Thymus (tissue), 11 donors: Measurements from ENCODE around the gene SLC35B4. TPM values are rescaled to one million over a fixed set of nuclear protein-coding genes. Genes with fewer than 3 reads are reported as not detected.
A peak's percentile ranks its signal among the peaks of the same experiment; 100 is the strongest.

Experiments used
- DNase-seq, 9 donors: peaks; one replicate each; pipeline ENCODE4 v3.0.0-alpha.2; 2013; ENCODE audit warnings: low spot score in 9 of 9, low read depth in 6 of 9, missing footprints in 1 of 9
- H3K27ac ChIP-seq, 2 donors: one replicate each; pipeline ENCODE4 v1.5.1; 2013; ENCODE audit warnings: control low read depth in 1 of 2, low read depth in 1 of 2, low read length in 1 of 2, mild to moderate bottlenecking in 1 of 2, moderate library complexity in 1 of 2
- H3K27me3 ChIP-seq, 2 donors: one replicate each; pipeline ENCODE4 v1.5.1; 2013; ENCODE audit warnings: low read length in 1 of 2; ENCODE audit not compliant: control insufficient read depth in 2 of 2, insufficient read depth in 1 of 2
- H3K36me3 ChIP-seq, 2 donors: one replicate each; pipeline ENCODE4 v1.5.1; 2013; ENCODE audit warnings: low read length in 1 of 2, mild to moderate bottlenecking in 1 of 2, moderate library complexity in 1 of 2; ENCODE audit not compliant: control insufficient read depth in 2 of 2, insufficient read depth in 2 of 2
- H3K4me1 ChIP-seq, 2 donors: one replicate each; pipeline ENCODE4 v1.5.1; 2013; ENCODE audit warnings: low read length in 2 of 2; ENCODE audit not compliant: control insufficient read depth in 2 of 2, insufficient read depth in 2 of 2
- H3K4me3 ChIP-seq, 2 donors: one replicate each; pipeline ENCODE4 v1.5.1; 2013; ENCODE audit warnings: low read length in 2 of 2, control low read depth in 1 of 2, mild to moderate bottlenecking in 1 of 2
- H3K9me3 ChIP-seq, 2 donors: one replicate each; pipeline ENCODE4 v1.5.1; 2013; ENCODE audit warnings: low read length in 1 of 2, mild to moderate bottlenecking in 1 of 2; ENCODE audit not compliant: control insufficient read depth in 2 of 2, insufficient read depth in 1 of 2
- WGBS: extraction: QIAGEN DNeasy Blood & Tissue Kit; methylation state at CpG from one replicate; pipeline ENCODE4 v1.1.7; 2013; 5-methylcytosine and 5-hydroxymethylcytosine counted together
- polyA plus RNA-seq: library from polyadenylated mRNA; stranded (reverse); fragments of 200-250 nt; gene quantifications from one replicate; pipeline ENCODE4 v1.2.3, GENCODE V29; 2013
- total RNA-seq: library from RNA; stranded (reverse); fragments of 120-200 nt; gene quantifications from one replicate; pipeline ENCODE4 v1.2.4, GENCODE V29; 2013
- donor health status: healthy.

Gene SLC35B4
- total and polyA plus RNA-seq, 2 donors: 5.0 to 6.1 TPM

DNA sequence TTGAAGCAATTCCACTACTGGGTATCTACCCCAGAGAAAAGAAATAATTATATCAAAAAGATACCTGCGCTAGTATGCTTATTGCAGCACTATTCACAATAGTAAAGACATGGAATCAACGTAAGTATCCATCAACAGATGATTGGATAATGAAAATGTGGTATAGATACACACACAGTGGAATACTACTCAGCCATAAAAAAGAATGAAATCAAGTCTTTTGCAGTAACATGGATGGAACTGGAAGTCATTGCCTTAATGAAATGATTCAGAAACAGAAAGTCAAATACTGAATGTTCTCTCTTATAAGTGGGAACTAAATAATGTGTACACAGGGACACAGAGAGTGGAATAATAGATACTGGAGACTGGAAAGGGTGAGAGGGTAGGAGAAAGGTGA is 7.4 kb upstream of the SLC35B4 start:
- WGBS: 93% methylated on average over 2 of the region's 2 CpGs
- Histone ChIP-seq H3K4me1 (no peaks in the 10 kb centered on the region), H3K27ac (no peak overlapping the region), H3K9me3 (no peaks in the 10 kb centered on the region), H3K36me3 (no peaks in the 10 kb centered on the region), H3K27me3 (peaks cover 0 to 5% of the 10 kb centered on the region in 2 donors), H3K4me3 (no peak overlapping the region)
- DNase-seq: no peak

DNA sequence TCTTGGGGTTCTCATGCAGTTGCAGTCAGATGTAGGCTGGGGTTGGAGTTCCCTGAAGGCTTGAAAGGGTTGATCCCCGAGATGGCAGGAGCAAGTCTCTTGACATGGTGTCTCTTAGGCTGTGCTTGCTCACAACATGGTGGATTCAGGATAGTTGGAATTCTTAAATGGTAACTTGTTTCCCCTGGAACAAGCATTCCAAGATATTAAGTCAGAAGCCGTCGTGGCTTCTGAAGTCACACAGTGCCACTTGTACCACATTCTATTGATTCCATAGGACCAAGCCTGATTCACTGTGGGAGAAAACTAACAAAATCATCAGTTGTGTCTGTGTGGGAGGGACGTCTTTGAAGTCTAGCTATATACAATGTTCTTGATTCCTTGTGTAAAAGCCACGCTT is 3.5 kb upstream of the SLC35B4 start:
- WGBS: 90% methylated on average over 5 of the region's 5 CpGs
- DNase-seq: no peak
- H3K4me1 ChIP-seq: peaks cover 8 to 13% of the 10 kb centered on the region in 2 donors
- H3K27ac ChIP-seq: no peak overlapping the region
- no peaks in the 10 kb centered on the region for H3K36me3 ChIP-seq
- H3K27me3 ChIP-seq: peaks cover 0 to 5% of the 10 kb centered on the region in 2 donors
- H3K9me3 ChIP-seq: no peaks in the 10 kb centered on the region
- H3K4me3 ChIP-seq: no peak overlapping the region

DNA sequence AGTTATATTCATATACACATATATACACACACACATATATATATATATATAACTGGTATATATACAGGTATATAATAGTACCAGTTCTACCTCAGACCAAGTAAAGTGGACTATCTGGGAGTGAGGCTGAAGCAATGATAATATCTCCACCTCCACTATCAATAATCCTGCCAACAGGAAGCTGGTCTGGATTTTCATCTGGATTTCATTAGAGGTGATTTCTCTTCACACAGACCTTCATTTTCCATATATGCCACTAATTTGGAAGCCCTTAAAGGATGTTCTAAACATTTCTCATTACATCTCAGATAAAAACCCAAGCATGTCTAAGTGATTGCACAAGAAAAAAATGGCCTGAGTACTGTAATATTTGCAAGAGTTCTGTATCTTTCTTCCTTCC is 1.7 kb upstream of the SLC35B4 start:
- no peak for DNase-seq
- H3K27ac ChIP-seq: no peak overlapping the region
- H3K27me3 ChIP-seq: peaks cover 0 to 5% of the 10 kb centered on the region in 2 donors
- no peaks in the 10 kb centered on the region for H3K36me3 ChIP-seq
- peaks cover 8 to 13% of the 10 kb centered on the region in 2 donors for H3K4me1 ChIP-seq
- H3K4me3 ChIP-seq: no peak overlapping the region
- H3K9me3 ChIP-seq: no peaks in the 10 kb centered on the region

DNA sequence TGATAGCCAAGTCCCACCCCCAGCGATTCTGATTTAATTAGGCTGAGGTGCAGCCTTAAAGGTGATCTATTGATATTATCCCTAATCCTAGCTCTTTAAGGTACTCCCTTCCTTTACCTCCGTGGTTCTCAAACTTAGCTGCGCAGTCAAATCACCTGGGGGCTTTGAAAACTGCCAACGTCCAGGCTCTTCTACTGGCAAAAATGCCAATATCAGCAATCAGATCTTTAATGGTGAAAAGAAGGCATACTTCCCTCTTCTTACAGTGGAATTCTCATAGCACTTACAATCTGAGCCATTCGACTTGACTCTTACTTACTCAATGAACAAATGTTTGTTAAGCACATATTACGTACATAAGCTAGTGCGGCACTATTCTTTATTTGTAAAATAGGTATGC is 704 bp upstream of the SLC35B4 start:
- Histone ChIP-seq H3K9me3 (no peaks in the 10 kb centered on the region), H3K27ac (no peak overlapping the region), H3K4me3 (peak overlapping the region; percentile 91 to 92), H3K4me1 (peaks cover 8 to 13% of the 10 kb centered on the region in 2 donors), H3K27me3 (peaks cover 0 to 5% of the 10 kb centered on the region in 2 donors), H3K36me3 (peaks cover 0 to under 1% of the 10 kb centered on the region in 2 donors)
- WGBS: 83% methylated on average over 7 of the region's 7 CpGs
- DNase-seq: no peak

DNA sequence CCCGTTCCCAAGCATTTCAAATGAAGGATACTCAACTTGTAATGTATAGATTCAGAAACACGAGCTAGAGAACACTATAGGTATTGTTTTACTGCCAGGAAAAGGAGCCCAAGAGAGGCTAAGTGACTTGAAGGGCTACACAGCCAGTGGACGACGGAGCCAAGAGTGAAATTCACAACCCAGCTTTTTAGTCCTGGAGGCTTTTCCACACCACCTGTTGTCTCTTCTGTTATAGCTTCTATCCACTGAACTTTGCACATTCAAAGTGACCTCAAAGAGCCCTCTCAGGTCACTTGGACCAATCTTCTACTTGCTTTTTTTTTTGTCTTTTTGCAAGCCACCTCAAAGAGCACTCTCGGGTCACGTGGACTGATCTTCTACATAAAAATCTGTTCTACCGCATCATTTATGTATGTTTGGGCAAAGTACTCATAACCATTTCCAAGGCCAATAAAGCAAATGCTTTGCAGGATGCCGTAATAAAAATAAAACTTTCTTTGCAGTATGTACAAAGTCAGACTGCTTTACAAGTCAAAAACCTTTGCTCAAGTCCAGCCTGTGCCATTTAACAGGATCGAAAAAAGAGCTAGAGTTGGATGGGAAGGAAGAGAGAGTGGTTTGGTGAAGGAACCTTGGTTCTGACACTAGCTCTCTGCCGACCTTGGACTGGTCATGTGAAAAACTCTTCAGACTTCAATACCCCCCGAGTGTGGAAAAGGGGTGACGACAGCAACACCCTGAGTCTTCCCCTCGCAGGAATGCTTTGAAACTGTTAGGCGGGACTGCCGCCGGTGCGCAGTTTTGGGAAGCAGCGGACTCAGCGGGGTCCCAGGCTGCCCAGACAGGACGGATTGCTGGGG is 821 bp downstream of the SLC35B4 start:
- peak overlapping the region; percentile 91 to 92 for H3K4me3 ChIP-seq
- WGBS: 28% methylated on average over 20 of the region's 20 CpGs
- peaks cover 8 to 13% of the 10 kb centered on the region in 2 donors for H3K4me1 ChIP-seq
- no peaks in the 10 kb centered on the region for H3K9me3 ChIP-seq
- peak in 7 of 9 donors; percentile 1 to 38 (median 13) for DNase-seq
- peaks cover 0 to 4% of the 10 kb centered on the region in 2 donors for H3K36me3 ChIP-seq
- H3K27me3 ChIP-seq: no peaks in the 10 kb centered on the region
- H3K27ac ChIP-seq: peak overlapping the region in 1 of 2 donors; percentile 42

DNA sequence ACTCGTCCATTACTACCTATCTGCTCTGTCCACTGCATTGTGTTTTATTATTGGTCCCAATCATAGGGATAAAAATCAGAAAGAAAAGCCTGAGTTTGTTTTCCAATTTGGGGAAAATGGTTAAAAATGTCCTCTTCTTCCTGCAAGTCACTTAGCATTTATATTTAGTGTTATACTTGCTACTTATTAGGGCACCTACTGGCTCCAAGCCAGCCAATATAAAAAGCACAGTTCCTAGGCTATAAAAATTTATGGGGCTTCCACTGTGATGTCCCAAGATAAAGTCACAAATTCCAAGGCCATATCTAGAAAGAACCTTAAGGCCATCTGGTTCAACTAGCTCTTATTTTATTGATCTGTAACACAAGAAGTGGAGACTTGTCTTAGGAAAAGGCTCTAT is 3.2 kb downstream of the SLC35B4 start:
- no peak for DNase-seq
- Histone ChIP-seq H3K27ac (no peak overlapping the region), H3K9me3 (no peaks in the 10 kb centered on the region), H3K4me1 (peaks cover 8 to 13% of the 10 kb centered on the region in 2 donors), H3K4me3 (no peak overlapping the region), H3K27me3 (no peaks in the 10 kb centered on the region), H3K36me3 (peaks cover 0 to 4% of the 10 kb centered on the region in 2 donors)
- 100% methylated on average over 1 of the region's 1 CpG for whole genome bisulfite sequencing

DNA sequence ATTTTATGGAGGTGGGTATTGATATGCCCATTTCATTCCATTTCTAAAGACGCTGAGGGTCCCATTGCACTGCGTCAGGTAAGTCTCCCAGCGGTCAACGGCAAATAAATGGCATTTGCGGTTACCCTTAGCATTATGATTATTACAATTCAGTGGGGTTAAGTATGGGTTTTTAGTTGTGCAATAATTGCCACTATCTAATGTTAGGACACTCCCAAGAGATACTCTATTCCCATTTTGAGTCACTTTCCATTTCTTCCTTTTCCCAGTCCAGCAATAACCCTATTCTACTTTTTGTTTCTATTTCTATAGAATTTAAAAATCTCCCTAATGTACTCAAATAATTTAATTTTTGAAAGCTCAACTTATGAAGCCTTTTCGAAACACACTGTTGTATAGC is 4.0 kb downstream of the SLC35B4 start:
- Histone ChIP-seq H3K27me3 (no peaks in the 10 kb centered on the region), H3K4me3 (no peak overlapping the region), H3K36me3 (peaks cover 0 to 4% of the 10 kb centered on the region in 2 donors), H3K27ac (no peak overlapping the region), H3K9me3 (no peaks in the 10 kb centered on the region), H3K4me1 (peaks cover 8 to 13% of the 10 kb centered on the region in 2 donors)
- no peak for DNase-seq
- 89% methylated on average over 6 of the region's 6 CpGs for WGBS

DNA sequence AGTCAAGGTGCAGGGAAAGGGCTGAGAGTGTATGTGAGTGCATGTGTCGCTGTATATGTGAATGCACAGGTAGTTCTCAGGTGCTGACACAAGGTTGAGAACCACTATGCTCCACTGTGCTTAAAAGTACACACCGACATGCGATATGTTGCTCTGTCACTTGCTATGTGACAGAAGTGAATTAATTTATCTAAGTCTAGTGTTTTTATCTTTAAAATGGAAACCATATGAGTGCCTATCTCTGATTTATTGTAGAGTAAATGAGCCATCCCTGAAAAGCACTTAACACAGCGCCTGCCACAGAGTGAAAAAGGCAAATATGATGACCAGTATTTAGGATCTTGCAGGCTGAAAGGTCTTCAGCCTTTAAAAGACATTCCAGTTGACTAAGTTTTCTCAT is 4.9 kb downstream of the SLC35B4 start:
- 98% methylated on average over 4 of the region's 4 CpGs for WGBS

DNA sequence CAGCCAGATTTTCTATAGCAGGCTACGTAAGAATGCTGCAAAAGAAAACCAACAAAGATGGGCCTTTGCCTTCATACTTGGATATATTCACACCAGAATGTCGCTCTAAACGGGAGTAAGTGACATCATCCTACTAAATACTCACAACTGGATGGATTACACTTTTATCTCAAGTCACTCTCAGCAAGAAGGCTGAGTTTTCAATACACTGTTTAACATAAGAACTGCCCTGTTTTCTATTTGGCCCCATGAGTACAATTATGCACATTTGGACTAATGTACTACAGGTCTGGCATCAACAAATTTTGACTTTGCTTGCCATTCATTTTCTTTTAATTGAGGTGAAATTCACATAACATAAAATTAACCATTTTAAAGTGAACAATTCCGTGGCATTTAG is 8.2 kb downstream of the SLC35B4 start:
- DNase-seq: no peak
- Histone ChIP-seq H3K4me3 (no peak overlapping the region), H3K4me1 (no peaks in the 10 kb centered on the region), H3K9me3 (no peaks in the 10 kb centered on the region), H3K27me3 (no peaks in the 10 kb centered on the region), H3K36me3 (peaks cover 13 to 20% of the 10 kb centered on the region in 2 donors), H3K27ac (no peak overlapping the region)
- WGBS: 98% methylated on average over 4 of the region's 4 CpGs

More for the DNA sequence above, 4.9 kb downstream of the SLC35B4 start:
- Histone ChIP-seq H3K4me3 (no peak overlapping the region), H3K27me3 (no peaks in the 10 kb centered on the region), H3K27ac (no peak overlapping the region), H3K9me3 (no peaks in the 10 kb centered on the region), H3K36me3 (peaks cover 0 to 4% of the 10 kb centered on the region in 2 donors), H3K4me1 (peaks cover 8% of the 10 kb centered on the region in 2 donors)
- no peak for DNase-seq
